MCF 10A (cell line): ENCODE measurements around the gene ZSCAN2. TPM values are rescaled to one million over a fixed set of nuclear protein-coding genes. Genes with fewer than 3 reads are reported as not detected.

ENCODE experiments used
- BruUV-seq: library from RNA; stranded (reverse); fragments of 400-500 nt; replicated peaks from 2 replicates; lab custom pipeline; 2021; lab: Mats Ljungman, UMichigan
- CTCF ChIA-PET: fragments of 300-600 bp; sonication (Branson Sonifier 250); formaldehyde crosslinking; extraction: SDS; loops from one replicate; lab custom pipeline; 2021; ENCODE audit warnings: antibody characterized with exemption, inconsistent platforms; lab: Yijun Ruan, JAX
- POLR2A ChIA-PET: fragments of 300-600, 350-650 bp; sonication (Branson Sonifier 250); formaldehyde crosslinking; extraction: SDS; loops from one replicate; lab custom pipeline; 2020; ENCODE audit warnings: antibody characterized with exemption, inconsistent platforms; lab: Yijun Ruan, JAX
- DNase-seq: peaks from one replicate; pipeline ENCODE4 v3.0.0-alpha.2; 2018; ENCODE audit not compliant: unreplicated experiment
- H3K27ac Mint-ChIP-seq: one replicate; pipeline ENCODE4 v1.8.0; 2022; ENCODE audit warnings: mild to moderate bottlenecking, low read depth, mixed read lengths; ENCODE audit not compliant: unreplicated experiment
- H3K27me3 Mint-ChIP-seq: one replicate; pipeline ENCODE4 v1.8.0; 2022; ENCODE audit warnings: mixed read lengths; ENCODE audit not compliant: insufficient read depth, unreplicated experiment
- H3K36me3 Mint-ChIP-seq: one replicate; pipeline ENCODE4 v1.8.0; 2022; ENCODE audit warnings: mild to moderate bottlenecking, moderate library complexity, mixed read lengths; ENCODE audit not compliant: insufficient read depth, unreplicated experiment
- H3K4me1 Mint-ChIP-seq: one replicate; pipeline ENCODE4 v1.8.0; 2022; ENCODE audit warnings: mixed read lengths; ENCODE audit not compliant: insufficient read depth, unreplicated experiment
- H3K4me3 Mint-ChIP-seq: one replicate; pipeline ENCODE4 v1.8.0; 2022; ENCODE audit warnings: mild to moderate bottlenecking, moderate library complexity, mixed read lengths; ENCODE audit not compliant: unreplicated experiment
- H3K9me3 Mint-ChIP-seq: one replicate; pipeline ENCODE4 v1.8.0; 2022; ENCODE audit warnings: mixed read lengths; ENCODE audit not compliant: unreplicated experiment
- CTCF ChIP-seq: fragments of 200-600 bp; IDR thresholded peaks from one replicate; pipeline ENCODE4 v1.8.0; 2022; ENCODE audit warnings: antibody characterized with exemption, mild to moderate bottlenecking; ENCODE audit not compliant: unreplicated experiment
- intact Hi-C: fragments of 100-400 bp; cut with micrococcal nuclease; formaldehyde crosslinking; loops from 2 replicates; pipeline ENCODE4 v1.14.1; 2022
- total RNA-seq: library from RNA; stranded (reverse); gene quantifications from 2 replicates; pipeline ENCODE4 v1.2.3, GENCODE V29; 2022

The ZSCAN2 gene
- total RNA-seq, 1 experiment from 2014 or later, result 4.2 TPM

DNA sequence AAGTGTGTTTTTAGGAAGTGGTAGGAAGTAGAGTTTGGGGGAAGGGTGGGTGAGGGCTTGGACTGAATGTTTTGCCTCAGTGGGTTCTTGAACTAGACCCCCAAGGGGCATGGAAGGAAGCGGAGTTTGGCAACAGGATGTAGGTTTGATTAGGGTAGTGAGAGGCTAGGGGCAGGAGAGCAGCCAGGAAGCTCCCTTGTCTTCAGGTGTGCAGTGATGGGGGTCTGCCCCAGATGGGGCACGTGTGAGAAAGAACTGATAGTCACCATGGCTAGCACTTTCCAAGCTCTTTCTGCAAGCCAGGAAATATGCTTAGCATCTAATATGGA lies 4.7 kb downstream of the ZSCAN2 start:
- Mint-ChIP-seq H3K9me3 (no peaks in the 10 kb centered on the region), H3K4me3 (no peak overlapping the region), H3K4me1 (no peaks in the 10 kb centered on the region), H3K27me3 (no peaks in the 10 kb centered on the region), H3K27ac (no peak overlapping the region), H3K36me3 (peaks cover 15% of the 10 kb centered on the region)
- TF ChIP-seq CTCF, result no peak
- ChIA-PET CTCF (no interaction called here), POLR2A (interaction anchor here (0.5 kb wide), 1 partner anchor 34 kb away, joined by 3 read pairs; no protein-coding TSS in a partner anchor)
- BruUV-seq, result no TSS peak
- intact Hi-C loops, result no loop called here
- DNase-seq, result no peak

- Mint-ChIP-seq H3K9me3 (no peaks in the 10 kb centered on the region), H3K4me3 (no peak overlapping the region), H3K27ac (no peak overlapping the region), H3K27me3 (no peaks in the 10 kb centered on the region), H3K4me1 (no peaks in the 10 kb centered on the region), H3K36me3 (peaks cover 6% of the 10 kb centered on the region)
- BruUV-seq, result no TSS peak
- ChIA-PET CTCF (no interaction called here), POLR2A (no interaction called here)
- no peak for DNase-seq
- intact Hi-C loops, result no loop called here
- no peak for TF ChIP-seq CTCF
Observed at GRCh38 chr15:84606653-84607120, 5.9 kb downstream of the ZSCAN2 start.

DNA sequence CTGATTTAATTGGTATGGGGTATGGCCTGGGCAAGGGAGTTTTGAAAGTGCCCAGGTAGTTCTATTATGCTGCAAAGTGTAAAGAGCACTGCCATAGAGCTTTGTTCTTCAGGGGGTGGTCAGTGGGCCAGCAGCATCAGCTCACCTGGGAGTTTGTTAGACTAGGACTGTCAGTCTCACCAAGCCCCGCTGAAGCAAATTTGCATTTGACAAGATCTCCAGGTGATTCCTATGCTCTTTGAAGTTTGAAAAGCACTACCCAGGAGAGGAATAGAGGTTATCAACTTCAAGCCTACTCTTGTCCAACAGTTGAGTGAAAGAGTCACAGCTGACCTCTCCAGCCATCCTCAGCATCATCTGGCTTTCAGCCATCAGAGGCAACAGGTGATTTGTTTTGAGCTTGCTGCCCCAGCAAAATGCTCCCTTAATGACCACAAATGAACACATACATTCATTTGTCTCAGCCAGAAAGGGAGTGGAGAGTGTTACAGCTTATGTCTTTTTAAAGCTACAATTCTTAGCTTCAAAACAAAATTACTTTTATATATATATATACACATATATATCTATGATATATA lies 8.0 kb downstream of the ZSCAN2 start:
- DNase-seq, result no peak
- H3K27ac Mint-ChIP-seq, result no peak overlapping the region
- ChIA-PET POLR2A (interaction anchor here (0.9 to 1.2 kb wide), 2 partner anchors 9 kb away, joined by 3 read pairs; no protein-coding TSS in a partner anchor), CTCF (interaction anchor here (1.4 kb wide), 1 partner anchor 11 kb away, joined by 4 read pairs; no protein-coding TSS in a partner anchor)
- H3K36me3 Mint-ChIP-seq, result peaks cover 5% of the 10 kb centered on the region
- intact Hi-C loops, result no loop called here
- H3K4me1 Mint-ChIP-seq, result no peaks in the 10 kb centered on the region
- no peak overlapping the region for H3K4me3 Mint-ChIP-seq
- H3K27me3 Mint-ChIP-seq, result no peaks in the 10 kb centered on the region
- BruUV-seq, result no TSS peak
- H3K9me3 Mint-ChIP-seq, result no peaks in the 10 kb centered on the region
- TF ChIP-seq CTCF, result no peak

DNA sequence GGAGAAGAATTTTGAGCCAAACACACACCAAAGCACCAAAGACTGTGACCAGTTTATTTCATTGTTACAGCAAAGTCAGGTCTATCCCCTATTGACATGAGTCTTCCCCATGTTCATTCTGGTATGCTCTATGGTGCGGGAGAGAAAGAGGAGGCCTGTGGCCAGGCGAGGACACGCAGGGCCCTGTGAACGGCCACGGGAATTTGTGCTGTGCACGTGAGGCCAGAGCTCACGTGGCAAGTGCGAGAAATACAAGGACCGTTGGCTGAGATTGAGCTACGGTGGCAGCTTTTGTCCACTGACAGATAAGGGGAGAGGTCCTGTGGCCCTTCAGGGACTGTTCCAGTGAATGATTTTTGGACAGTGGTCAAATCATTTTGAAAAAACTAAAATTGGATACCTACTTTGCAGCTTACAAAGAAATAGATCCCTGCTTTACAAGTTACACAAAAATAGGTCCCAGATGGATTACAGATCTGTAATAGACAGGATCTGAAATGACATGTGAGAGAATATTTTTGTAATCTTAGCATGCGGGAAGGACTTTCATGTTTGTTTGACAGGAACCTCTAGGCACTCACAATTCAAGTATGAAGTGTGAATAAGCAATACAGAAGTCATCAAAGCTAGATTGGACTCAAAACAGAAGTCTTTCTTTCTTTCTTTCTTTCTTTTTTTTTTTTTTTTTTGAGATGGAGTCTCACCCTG lies 9.2 kb downstream of the ZSCAN2 start:
- ChIA-PET CTCF (interaction anchor here (0.9 to 1.4 kb wide), 2 partner anchors 12 to 44 kb away, joined by 4 read pairs; partner anchors contain the start of gene WDR73), POLR2A (interaction anchor here (1.2 kb wide), 1 partner anchor 10 kb away, joined by 3 read pairs; no protein-coding TSS in a partner anchor)
- H3K27ac Mint-ChIP-seq, result no peak overlapping the region
- H3K36me3 Mint-ChIP-seq, result no peaks in the 10 kb centered on the region
- intact Hi-C loops, result no loop called here
- H3K9me3 Mint-ChIP-seq, result no peaks in the 10 kb centered on the region
- H3K4me1 Mint-ChIP-seq, result no peaks in the 10 kb centered on the region
- TF ChIP-seq CTCF, result no peak
- DNase-seq, result no peak
- H3K4me3 Mint-ChIP-seq, result no peak overlapping the region
- H3K27me3 Mint-ChIP-seq, result no peaks in the 10 kb centered on the region
- no TSS peak for BruUV-seq
